VCaP (cell line): ENCODE results near the gene IRAK3.

Experiments used
- H3K27ac ChIP-seq: fragments of 450-650 bp; 2 replicates; pipeline ENCODE4 v1.5.1; 2017
- TF ChIP-seq, protein P1 (sequence below): fragments of 450-650 bp; conservative IDR thresholded peaks from 2 replicates; pipeline ENCODE4 v1.5.1; 2017; ENCODE audit warnings: mild to moderate bottlenecking, moderate library complexity

The IRAK3 gene, protein sequence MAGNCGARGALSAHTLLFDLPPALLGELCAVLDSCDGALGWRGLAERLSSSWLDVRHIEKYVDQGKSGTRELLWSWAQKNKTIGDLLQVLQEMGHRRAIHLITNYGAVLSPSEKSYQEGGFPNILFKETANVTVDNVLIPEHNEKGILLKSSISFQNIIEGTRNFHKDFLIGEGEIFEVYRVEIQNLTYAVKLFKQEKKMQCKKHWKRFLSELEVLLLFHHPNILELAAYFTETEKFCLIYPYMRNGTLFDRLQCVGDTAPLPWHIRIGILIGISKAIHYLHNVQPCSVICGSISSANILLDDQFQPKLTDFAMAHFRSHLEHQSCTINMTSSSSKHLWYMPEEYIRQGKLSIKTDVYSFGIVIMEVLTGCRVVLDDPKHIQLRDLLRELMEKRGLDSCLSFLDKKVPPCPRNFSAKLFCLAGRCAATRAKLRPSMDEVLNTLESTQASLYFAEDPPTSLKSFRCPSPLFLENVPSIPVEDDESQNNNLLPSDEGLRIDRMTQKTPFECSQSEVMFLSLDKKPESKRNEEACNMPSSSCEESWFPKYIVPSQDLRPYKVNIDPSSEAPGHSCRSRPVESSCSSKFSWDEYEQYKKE

DNA sequence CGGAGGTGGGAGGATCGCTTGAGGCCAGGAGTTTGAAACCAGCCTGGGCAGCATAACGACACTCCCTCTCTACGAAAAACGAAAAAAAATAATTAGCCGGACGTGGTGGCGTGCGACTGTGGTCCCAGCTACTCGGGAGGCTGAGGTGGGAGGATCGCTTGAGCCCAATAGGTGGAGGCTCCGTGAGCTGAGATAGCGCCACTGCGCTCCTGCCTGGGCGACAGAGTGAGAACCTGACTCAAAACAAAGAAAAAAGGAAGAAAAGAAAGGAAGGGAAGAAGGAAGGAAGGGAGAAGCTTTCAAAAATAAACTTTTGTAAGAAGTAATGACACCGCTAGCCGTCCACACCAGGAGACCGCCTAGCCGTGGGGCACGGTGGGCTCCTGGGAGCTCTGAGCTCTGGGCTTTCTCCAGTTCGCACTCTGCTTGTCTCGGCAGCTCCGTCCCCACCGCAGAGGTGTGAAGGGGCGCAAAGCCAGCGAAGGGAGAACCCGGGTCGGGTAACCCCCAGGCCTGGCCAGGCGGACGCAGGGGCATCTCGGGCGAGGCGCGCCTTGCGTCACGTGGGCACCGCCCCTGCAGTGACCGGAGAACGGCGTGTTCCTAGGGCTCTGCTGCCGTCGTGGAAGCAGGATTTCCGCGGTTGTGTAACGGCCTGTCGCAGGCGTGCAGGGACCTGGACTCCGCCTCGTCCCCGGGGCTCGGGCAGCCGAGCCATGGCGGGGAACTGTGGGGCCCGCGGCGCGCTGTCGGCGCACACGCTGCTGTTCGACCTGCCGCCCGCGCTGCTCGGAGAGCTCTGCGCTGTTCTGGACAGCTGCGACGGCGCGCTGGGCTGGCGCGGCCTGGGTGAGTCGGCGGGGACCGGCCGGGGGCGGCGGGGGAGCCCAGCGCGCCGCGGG, at the start of gene IRAK3:
IRAK3 (plus strand) TSS at position 631 of the 902 bp plus-strand sequence; CDS start at position 717, 86 bp downstream.
- TF ChIP-seq, protein P1, sequence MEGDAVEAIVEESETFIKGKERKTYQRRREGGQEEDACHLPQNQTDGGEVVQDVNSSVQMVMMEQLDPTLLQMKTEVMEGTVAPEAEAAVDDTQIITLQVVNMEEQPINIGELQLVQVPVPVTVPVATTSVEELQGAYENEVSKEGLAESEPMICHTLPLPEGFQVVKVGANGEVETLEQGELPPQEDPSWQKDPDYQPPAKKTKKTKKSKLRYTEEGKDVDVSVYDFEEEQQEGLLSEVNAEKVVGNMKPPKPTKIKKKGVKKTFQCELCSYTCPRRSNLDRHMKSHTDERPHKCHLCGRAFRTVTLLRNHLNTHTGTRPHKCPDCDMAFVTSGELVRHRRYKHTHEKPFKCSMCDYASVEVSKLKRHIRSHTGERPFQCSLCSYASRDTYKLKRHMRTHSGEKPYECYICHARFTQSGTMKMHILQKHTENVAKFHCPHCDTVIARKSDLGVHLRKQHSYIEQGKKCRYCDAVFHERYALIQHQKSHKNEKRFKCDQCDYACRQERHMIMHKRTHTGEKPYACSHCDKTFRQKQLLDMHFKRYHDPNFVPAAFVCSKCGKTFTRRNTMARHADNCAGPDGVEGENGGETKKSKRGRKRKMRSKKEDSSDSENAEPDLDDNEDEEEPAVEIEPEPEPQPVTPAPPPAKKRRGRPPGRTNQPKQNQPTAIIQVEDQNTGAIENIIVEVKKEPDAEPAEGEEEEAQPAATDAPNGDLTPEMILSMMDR: no peak
- no peak within 1 kb of the TSS for H3K27ac ChIP-seq

DNA sequence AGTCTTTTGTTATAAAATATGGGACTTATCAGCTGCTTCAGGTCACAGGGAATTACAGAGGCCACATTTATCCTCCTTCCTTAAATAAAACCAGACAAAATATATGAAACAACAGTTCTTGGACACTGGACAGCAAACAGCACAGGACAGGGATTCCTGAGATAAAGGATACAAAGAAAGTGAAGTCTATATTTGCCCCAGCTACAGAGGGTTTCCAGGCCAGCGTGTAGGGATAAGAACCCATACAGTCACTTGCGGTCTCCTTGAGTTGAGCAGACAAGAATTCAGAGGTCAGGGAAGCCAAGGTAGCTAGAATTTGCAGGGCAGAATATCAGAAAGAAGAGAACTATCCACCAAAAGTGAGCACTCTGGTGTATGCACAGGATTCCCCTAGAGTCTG, 49.7 kb upstream of the IRAK3 start:
- TF ChIP-seq, protein P1: no peak
- no peak overlapping the region for H3K27ac ChIP-seq

DNA sequence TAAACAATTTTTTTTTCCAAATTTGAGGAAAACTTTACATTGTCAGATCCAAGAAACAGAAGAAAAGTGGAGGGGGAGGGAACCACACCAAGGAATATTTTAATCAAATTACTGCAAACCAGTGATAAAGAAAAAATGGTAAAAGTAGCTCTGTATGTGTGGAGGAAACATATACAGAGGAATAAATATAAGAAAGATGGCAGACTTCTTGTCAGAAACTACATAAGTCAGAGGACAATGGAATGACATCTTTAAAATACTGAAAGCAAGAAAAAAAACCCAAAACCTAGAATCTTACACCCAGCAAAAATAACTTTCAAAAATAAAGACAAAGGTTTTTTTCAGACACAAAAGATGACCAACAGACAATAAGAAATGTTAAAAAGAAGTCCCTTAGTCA, 48.3 kb upstream of the IRAK3 start:
- TF ChIP-seq, protein P1: no peak
- H3K27ac ChIP-seq: no peak overlapping the region

DNA sequence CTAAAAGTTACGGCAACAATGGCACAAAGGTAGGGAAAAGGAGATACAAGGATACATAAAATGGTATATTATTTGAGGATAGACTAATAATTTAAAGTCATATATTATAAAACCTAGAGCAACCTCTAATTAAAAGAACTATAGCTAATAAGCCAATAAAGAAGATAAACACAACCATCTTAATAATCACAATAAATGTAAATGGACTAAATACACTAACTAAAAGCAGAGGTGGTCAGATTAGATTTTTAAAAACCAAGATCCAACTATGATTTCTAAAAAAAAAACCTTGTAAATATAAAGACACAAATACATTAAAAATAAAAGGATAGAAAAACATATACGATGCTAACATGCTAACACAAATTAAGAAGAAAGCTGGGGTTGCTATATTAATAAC, 47.7 kb upstream of the IRAK3 start:
- TF ChIP-seq, protein P1: no peak
- H3K27ac ChIP-seq: no peak overlapping the region

DNA sequence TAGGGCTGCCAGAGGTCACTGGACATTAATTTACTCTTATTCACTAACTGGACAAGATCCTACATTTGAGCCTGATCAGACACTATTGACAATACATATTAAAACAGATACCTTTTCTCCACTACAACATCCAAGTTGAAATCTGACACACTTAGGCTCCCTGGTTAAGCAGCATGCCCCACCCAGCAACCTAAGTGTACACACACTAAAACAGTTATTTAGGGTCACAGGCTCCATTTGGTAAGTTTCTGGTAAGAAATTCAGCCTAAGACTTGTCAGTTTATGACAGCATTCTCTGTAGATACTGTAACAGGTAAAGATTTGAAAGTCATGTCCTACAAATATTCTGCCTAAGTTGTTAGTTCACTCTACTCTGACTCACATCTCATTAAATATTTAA, 46.2 kb upstream of the IRAK3 start:
- no peak overlapping the region for H3K27ac ChIP-seq
- TF ChIP-seq, protein P1: no peak

DNA sequence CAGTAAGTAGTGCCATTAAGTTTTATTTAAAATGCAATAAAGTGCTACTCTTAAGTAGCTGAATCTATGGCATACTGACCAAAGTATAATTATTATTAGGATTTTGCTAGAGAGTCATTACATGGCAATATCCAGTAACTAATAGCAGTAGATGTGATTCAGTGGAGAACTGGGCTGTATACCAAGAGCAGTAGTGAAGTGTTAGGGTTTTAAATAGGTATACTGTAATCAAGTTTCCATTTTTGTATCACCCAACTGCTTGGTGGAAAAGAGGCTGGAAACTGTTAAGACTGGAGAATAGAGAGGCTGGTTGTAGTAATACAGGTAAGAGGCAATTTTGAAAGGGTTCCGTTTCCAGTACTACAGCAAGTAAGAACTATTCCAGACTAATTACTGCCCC, 45.1 kb upstream of the IRAK3 start:
- TF ChIP-seq, protein P1: no peak
- no peak overlapping the region for H3K27ac ChIP-seq
